Measurements from ENCODE around the gene FUCA1.
"Not testable (repeated sequence)": the region's sequence is repeated elsewhere in the genome, so short reads cannot be mapped to it uniquely, and the experiment has no call there.

- not testable (repeated sequence) for TF ChIP-seq CTCF, POLR2A, POLR2AphosphoS5 (IDR thresholded peaks at IDR 0.05)
Observed at GRCh38 chr1:23853124-23853523, 15.0 kb downstream of the FUCA1 start.

Measured in transverse colon (tissue), 4 donors.